Body of pancreas (tissue), 4 donors: ENCODE measurements around the gene HOOK2.

ENCODE experiments used
- CTCF ChIP-seq, 7 experiments: fragments of 450-650 bp in 4 of 7; fragments of 200-600 bp in 3 of 7; sonication (generic) in 3 of 7; IDR thresholded peaks; one replicate each; pipeline ENCODE4 v1.5.1; 2016 to 2019; ENCODE audit warnings: antibody characterized with exemption in 7 of 7
- POLR2A ChIP-seq, 3 donors: fragments of 450-650 bp; IDR thresholded peaks; one replicate each; pipeline ENCODE4 v1.6.1; 2016; ENCODE audit warnings: antibody characterized with exemption in 3 of 3, mild to moderate bottlenecking in 2 of 3

- TF ChIP-seq POLR2A (IDR thresholded peaks at IDR 0.05) (no peak), CTCF (IDR thresholded peaks at IDR 0.05) (no peak)
Measured at GRCh38 chr19:12783849-12784393, 8.6 kb upstream of the HOOK2 start.
